GM12864 (cell line): ENCODE data around the gene PLXNA2.

ENCODE experiments used
- DNase-seq: peaks from one replicate; pipeline ENCODE4 v3.0.0-alpha.2; 2011; ENCODE audit warnings: low read depth
- H3K4me3 ChIP-seq: 2 replicates; pipeline ENCODE4 v1.5.1; 2011; ENCODE audit warnings: mild to moderate bottlenecking, low read depth, low read length, control low read depth
- CTCF ChIP-seq: IDR thresholded peaks from 2 replicates; pipeline ENCODE4 v1.5.1; 2011; ENCODE audit warnings: low read depth, mild to moderate bottlenecking, moderate library complexity, low read length, control low read depth, inconsistent platforms; ENCODE audit errors: missing control alignments

PLXNA2 gene

DNA sequence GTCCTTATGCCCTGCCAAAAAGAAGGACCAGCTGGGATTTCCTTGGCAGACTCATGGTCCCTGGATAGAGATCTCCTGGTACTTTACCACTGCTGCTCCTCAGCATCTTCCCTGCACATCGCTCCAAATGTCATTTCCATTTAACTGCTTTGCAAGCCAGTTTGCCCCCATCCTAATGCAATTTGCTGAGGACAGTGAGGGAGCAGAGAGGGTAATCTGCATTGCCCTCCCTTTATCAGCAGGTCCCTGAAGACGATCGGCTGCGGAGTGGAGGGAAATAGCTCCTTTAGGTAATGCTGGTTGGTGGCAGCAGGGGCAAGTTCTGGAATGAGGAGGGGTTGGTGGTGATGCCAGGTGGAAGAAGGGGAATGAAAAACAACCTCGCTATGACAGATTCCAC, 2.7 kb downstream of the PLXNA2 start:
- no peak overlapping the region for H3K4me3 ChIP-seq
- TF ChIP-seq CTCF = no peak
- DNase-seq = no peak

- no peak for TF ChIP-seq CTCF
- no peak for DNase-seq
- H3K4me3 ChIP-seq = no peak overlapping the region
Observed at GRCh38 chr1:208240662-208241355, 3.4 kb downstream of the PLXNA2 start.

GRCh38 chr1:208239473-208240381, 4.5 kb downstream of the PLXNA2 start:
- no peak overlapping the region for H3K4me3 ChIP-seq
- no peak for DNase-seq
- no peak for TF ChIP-seq CTCF

GRCh38 chr1:208238710-208239472, 5.3 kb downstream of the PLXNA2 start:
- H3K4me3 ChIP-seq = no peak overlapping the region
- no peak for DNase-seq
- peak; percentile 74 for TF ChIP-seq CTCF

- TF ChIP-seq CTCF = no peak
Observed at GRCh38 chr1:208237241-208237640, 6.9 kb downstream of the PLXNA2 start.

GRCh38 chr1:208235982-208236761, 8.0 kb downstream of the PLXNA2 start:
- H3K4me3 ChIP-seq = no peak overlapping the region
- no peak for TF ChIP-seq CTCF
- DNase-seq = no peak

More at GRCh38 chr1:208237241-208237640, 6.9 kb downstream of the PLXNA2 start:
- no peak for DNase-seq
- no peak overlapping the region for H3K4me3 ChIP-seq
